Omental fat pad (tissue), 4 donors: Measurements from ENCODE around the gene ZSCAN31. TPM values are rescaled to one million over a fixed set of nuclear protein-coding genes. Genes with fewer than 3 reads are reported as not detected.
"Not testable (repeated sequence)": the region's sequence is repeated elsewhere in the genome, so short reads cannot be mapped to it uniquely, and the experiment has no call there.

Experiments
- ATAC-seq: fragments of 150-250 bp; one replicate; pipeline ENCODE4 v1.9.1; 2016; ENCODE audit warnings: mild to moderate bottlenecking, moderate library complexity; ENCODE audit not compliant: low FRiP score
- DNase-seq: peaks from one replicate; pipeline ENCODE4 v3.0.0-alpha.2; 2019; ENCODE audit warnings: low spot score
- CTCF ChIP-seq, 3 donors: fragments of 450-650 bp; IDR thresholded peaks; one replicate each; pipeline ENCODE4 v1.5.1; 2016 to 2017; ENCODE audit warnings: antibody characterized with exemption in 3 of 3, mild to moderate bottlenecking in 3 of 3, moderate library complexity in 2 of 3
- total RNA-seq, 4 donors: library from RNA; depleted of rRNA; stranded (reverse); fragments of >200 nt; gene quantifications; one replicate each; pipeline ENCODE4 v1.1.0, GENCODE V29; 2016

ZSCAN31 gene
- total RNA-seq, 4 donors from 2014 or later = 1.7 to 12.7 (median 9.3) TPM

GRCh38 chr6:28373925-28374324, 38.0 kb upstream of the ZSCAN31 start:
- TF ChIP-seq CTCF (IDR thresholded peaks at IDR 0.05) = no peak
- no peak for ATAC-seq

GRCh38 chr6:28371706-28372451, 35.9 kb upstream of the ZSCAN31 start:
- no peak for TF ChIP-seq CTCF (IDR thresholded peaks at IDR 0.05)
- ATAC-seq (no peak), DNase-seq (no peak)

More at GRCh38 chr6:28373925-28374324, 38.0 kb upstream of the ZSCAN31 start:
- DNase-seq = no peak

- ATAC-seq (no peak), DNase-seq (no peak)
- TF ChIP-seq CTCF (IDR thresholded peaks at IDR 0.05) = no peak
Observed at GRCh38 chr6:28371280-28371679, 35.3 kb upstream of the ZSCAN31 start.

- no peak for ATAC-seq
- no peak for TF ChIP-seq CTCF (IDR thresholded peaks at IDR 0.05)
Observed at GRCh38 chr6:28370440-28370839, 34.5 kb upstream of the ZSCAN31 start.

GRCh38 chr6:28369463-28369862, 33.5 kb upstream of the ZSCAN31 start:
- ATAC-seq = no peak
- DNase-seq = no peak
- no peak for TF ChIP-seq CTCF (IDR thresholded peaks at IDR 0.05)

More at GRCh38 chr6:28370440-28370839, 34.5 kb upstream of the ZSCAN31 start:
- no peak for DNase-seq

GRCh38 chr6:28368522-28368921, 32.6 kb upstream of the ZSCAN31 start:
- no peak for TF ChIP-seq CTCF (IDR thresholded peaks at IDR 0.05)
- ATAC-seq (no peak), DNase-seq (no peak)

- DNase-seq, ATAC-seq: not testable (repeated sequence)
Observed at GRCh38 chr6:28365590-28365989, 29.6 kb upstream of the ZSCAN31 start.
